ENCODE measurements around the gene ZNF410. TPM values are rescaled to one million over a fixed set of nuclear protein-coding genes. Genes with fewer than 3 reads are reported as not detected.

The ZNF410 gene
- total and polyA plus RNA-seq, 2 of the 13 experiments (the other 11 are each of a cell fraction or from before 2014, with no cell fraction given), result 19.2 to 44.3 TPM

DNA sequence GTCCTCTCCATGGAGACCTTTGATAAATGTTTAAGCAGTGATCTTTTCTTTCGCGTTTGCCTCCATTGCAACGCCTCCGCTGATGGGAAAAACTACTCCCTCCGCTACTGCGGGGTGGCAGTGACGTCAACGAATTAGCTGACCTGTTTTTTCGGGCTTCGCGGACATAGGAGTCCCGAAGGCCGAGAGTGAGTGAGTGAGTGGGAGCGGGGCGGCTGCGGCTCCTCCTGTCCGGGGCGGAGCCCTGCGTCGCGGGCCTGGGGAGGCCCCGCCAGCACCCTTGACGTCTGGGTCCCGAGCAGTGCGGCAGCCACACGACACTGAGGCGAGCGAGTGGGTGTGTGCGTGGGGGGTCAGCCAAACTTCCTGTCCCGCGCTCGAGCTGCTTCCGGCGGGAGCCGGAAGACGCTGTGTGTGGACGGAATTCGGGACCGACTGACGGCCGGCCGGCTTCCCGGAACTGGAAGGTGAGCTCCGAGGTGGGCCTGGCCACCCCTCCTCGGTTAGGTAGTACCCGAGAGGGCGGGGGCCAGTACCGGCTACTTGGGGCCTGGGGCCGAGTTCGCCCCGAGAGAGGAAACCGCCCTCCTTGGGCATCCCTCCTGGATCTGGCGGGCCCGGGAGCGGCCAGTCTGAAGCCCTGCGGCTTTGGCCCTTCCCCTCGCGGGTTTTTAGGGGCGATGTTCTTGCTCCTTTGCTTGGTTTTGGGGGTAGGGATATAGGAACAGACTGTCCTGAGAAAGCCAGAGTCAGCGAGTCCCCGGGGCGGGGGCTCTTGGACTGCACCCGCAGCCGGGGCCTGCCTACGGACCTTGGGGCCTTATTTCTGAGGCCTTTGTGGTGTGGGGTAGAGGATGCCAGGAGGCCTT is at the start of gene ZNF410 (continued):
- TF ChIP-seq ZNF337 (CRISPR knock-in tag; IDR thresholded peaks at IDR 0.05; ENCODE audit: borderline replicate concordance, low read depth) (0 out of 2 replicates have a peak, but pooled peaks have one; percentile 66), THYN1 (CRISPR knock-in tag; IDR thresholded peaks at IDR 0.05; ENCODE audit: borderline replicate concordance, low read depth) (no peak), SNAPC2 (CRISPR knock-in tag; IDR thresholded peaks at IDR 0.05) (peak; percentile 59; the same call in 1 of the 2 replicates), TOE1 (CRISPR knock-in tag; IDR thresholded peaks at IDR 0.05) (no peak), ZNF615 (CRISPR knock-in tag; IDR thresholded peaks at IDR 0.05; ENCODE audit: borderline replicate concordance) (no peak), HHEX (CRISPR knock-in tag; IDR thresholded peaks at IDR 0.05) (no peak), NFYC (CRISPR knock-in tag; IDR thresholded peaks at IDR 0.05) (no peak; the same call in 1 of the 2 replicates), ATF7-NPFF (CRISPR knock-in tag; IDR thresholded peaks at IDR 0.05; ENCODE audit: low read depth) (peak; percentile 62; the same call in 1 of the 2 replicates), CBX2 (IDR thresholded peaks at IDR 0.05; ENCODE audit: low read depth, low read length) (no peak), CBX2 (CRISPR knock-in tag; IDR thresholded peaks at IDR 0.05; ENCODE audit: low read depth) (no peak), KLF13 (CRISPR knock-in tag; IDR thresholded peaks at IDR 0.05) (no peak), ZSCAN12 (CRISPR knock-in tag; IDR thresholded peaks at IDR 0.05) (no peak), ZNF883 (CRISPR knock-in tag; IDR thresholded peaks at IDR 0.05; ENCODE audit: not compliant biosample characterization) (peak; percentile 91), KLF6 (CRISPR knock-in tag; IDR thresholded peaks at IDR 0.05) (peak; percentile 88), ZSCAN22 (CRISPR knock-in tag; IDR thresholded peaks at IDR 0.05) (no peak), SP5 (CRISPR knock-in tag; IDR thresholded peaks at IDR 0.05; ENCODE audit: borderline replicate concordance, low read depth) (peak; percentile 46; the same call in 1 of the 2 replicates), ZNF296 (CRISPR knock-in tag; conservative IDR thresholded peaks at IDR 0.05) (no peak), MYNN (CRISPR knock-in tag; IDR thresholded peaks at IDR 0.05; ENCODE audit: low read depth) (no peak), ZNF501 (CRISPR knock-in tag; IDR thresholded peaks at IDR 0.05) (peak; percentile 92)
- TF ChIP-seq, protein P1, sequence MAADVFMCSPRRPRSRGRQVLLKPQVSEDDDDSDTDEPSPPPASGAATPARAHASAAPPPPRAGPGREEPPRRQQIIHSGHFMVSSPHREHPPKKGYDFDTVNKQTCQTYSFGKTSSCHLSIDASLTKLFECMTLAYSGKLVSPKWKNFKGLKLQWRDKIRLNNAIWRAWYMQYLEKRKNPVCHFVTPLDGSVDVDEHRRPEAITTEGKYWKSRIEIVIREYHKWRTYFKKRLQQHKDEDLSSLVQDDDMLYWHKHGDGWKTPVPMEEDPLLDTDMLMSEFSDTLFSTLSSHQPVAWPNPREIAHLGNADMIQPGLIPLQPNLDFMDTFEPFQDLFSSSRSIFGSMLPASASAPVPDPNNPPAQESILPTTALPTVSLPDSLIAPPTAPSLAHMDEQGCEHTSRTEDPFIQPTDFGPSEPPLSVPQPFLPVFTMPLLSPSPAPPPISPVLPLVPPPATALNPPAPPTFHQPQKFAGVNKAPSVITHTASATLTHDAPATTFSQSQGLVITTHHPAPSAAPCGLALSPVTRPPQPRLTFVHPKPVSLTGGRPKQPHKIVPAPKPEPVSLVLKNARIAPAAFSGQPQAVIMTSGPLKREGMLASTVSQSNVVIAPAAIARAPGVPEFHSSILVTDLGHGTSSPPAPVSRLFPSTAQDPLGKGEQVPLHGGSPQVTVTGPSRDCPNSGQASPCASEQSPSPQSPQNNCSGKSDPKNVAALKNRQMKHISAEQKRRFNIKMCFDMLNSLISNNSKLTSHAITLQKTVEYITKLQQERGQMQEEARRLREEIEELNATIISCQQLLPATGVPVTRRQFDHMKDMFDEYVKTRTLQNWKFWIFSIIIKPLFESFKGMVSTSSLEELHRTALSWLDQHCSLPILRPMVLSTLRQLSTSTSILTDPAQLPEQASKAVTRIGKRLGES (CRISPR knock-in tag; IDR thresholded peaks at IDR 0.05; ENCODE audit: borderline replicate concordance), result no peak
- TF ChIP-seq, protein P2, sequence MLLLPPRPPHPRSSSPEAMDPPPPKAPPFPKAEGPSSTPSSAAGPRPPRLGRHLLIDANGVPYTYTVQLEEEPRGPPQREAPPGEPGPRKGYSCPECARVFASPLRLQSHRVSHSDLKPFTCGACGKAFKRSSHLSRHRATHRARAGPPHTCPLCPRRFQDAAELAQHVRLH (CRISPR knock-in tag; IDR thresholded peaks at IDR 0.05; ENCODE audit: borderline replicate concordance, low read depth), result peak; percentile 62; the same call in 1 of the 2 replicates
- TF ChIP-seq, protein P3, sequence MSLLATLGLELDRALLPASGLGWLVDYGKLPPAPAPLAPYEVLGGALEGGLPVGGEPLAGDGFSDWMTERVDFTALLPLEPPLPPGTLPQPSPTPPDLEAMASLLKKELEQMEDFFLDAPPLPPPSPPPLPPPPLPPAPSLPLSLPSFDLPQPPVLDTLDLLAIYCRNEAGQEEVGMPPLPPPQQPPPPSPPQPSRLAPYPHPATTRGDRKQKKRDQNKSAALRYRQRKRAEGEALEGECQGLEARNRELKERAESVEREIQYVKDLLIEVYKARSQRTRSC (CRISPR knock-in tag; IDR thresholded peaks at IDR 0.05; ENCODE audit: low read depth), result no peak
- TF ChIP-seq, protein P4, sequence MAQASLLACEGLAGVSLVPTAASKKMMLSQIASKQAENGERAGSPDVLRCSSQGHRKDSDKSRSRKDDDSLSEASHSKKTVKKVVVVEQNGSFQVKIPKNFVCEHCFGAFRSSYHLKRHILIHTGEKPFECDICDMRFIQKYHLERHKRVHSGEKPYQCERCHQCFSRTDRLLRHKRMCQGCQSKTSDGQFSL (CRISPR knock-in tag; IDR thresholded peaks at IDR 0.05), result peak; percentile 96
- TF ChIP-seq, protein P5, sequence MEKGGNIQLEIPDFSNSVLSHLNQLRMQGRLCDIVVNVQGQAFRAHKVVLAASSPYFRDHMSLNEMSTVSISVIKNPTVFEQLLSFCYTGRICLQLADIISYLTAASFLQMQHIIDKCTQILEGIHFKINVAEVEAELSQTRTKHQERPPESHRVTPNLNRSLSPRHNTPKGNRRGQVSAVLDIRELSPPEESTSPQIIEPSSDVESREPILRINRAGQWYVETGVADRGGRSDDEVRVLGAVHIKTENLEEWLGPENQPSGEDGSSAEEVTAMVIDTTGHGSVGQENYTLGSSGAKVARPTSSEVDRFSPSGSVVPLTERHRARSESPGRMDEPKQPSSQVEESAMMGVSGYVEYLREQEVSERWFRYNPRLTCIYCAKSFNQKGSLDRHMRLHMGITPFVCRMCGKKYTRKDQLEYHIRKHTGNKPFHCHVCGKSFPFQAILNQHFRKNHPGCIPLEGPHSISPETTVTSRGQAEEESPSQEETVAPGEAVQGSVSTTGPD (CRISPR knock-in tag; IDR thresholded peaks at IDR 0.05), result no peak

Measured in HepG2 (cell line).